ENCODE data around the gene INPP5A. TPM values are rescaled to one million over a fixed set of nuclear protein-coding genes. Genes with fewer than 3 reads are reported as not detected.

INPP5A gene
- total and polyA plus RNA-seq, 10 of the 15 experiments (the other 5 are each of a cell fraction or from before 2014, with no cell fraction given) = 0.52 to 15.0 (median 6.3) TPM

- H3K9ac ChIP-seq (ENCODE audit: control insufficient read depth, insufficient read depth, low read length) = no peak overlapping the region
- no peaks in the 10 kb centered on the region for H3K4me1 ChIP-seq (ENCODE audit: control insufficient read depth, insufficient read depth, low read length)
- DNase-seq (ENCODE audit: low read depth, low spot score) (no peak), ATAC-seq (no peak), FAIRE-seq (no peak)
- ChIA-PET SMC1A (ENCODE audit: uncharacterized antibody, unreplicated experiment) (no interaction called here), CTCF (no interaction called here), RAD21 (ENCODE audit: unreplicated experiment) (no interaction called here), POLR2A (no interaction called here)
- in situ Hi-C loops (cut with MboI) (no loop called here), intact Hi-C loops (cut with micrococcal nuclease; ENCODE audit: unreplicated experiment) (no loop called here)
- no peak overlapping the region for H3K4me2 ChIP-seq (ENCODE audit: control insufficient read depth, insufficient read depth)
- H4K20me1 ChIP-seq (ENCODE audit: control insufficient read depth, insufficient read depth) = no peaks in the 10 kb centered on the region
- TF ChIP-seq MTA2 (IDR thresholded peaks at IDR 0.05; ENCODE audit: low read depth) (no peak), NRF1 (conservative IDR thresholded peaks at IDR 0.05; ENCODE audit: low read depth, low read length) (no peak), CHD2 (IDR thresholded peaks at IDR 0.05; ENCODE audit: borderline replicate concordance, low read depth, low read length) (no peak), ZBTB33 (IDR thresholded peaks at IDR 0.05) (no peak), ZBTB4 (CRISPR knock-in tag; IDR thresholded peaks at IDR 0.05) (no peak), YBX1 (IDR thresholded peaks at IDR 0.05) (no peak), CHD4 (IDR thresholded peaks at IDR 0.05) (no peak), E2F8 (IDR thresholded peaks at IDR 0.05; ENCODE audit: low read depth, partially characterized antibody) (no peak), SREBF1 (IDR thresholded peaks at IDR 0.05; ENCODE audit: low read length) (no peak), CBX3 (IDR thresholded peaks at IDR 0.05; ENCODE audit: borderline replicate concordance, low read depth) (no peak), ZBED1 (IDR thresholded peaks at IDR 0.05; ENCODE audit: borderline replicate concordance) (no peak), E2F4 (IDR thresholded peaks at IDR 0.05; ENCODE audit: low read depth, low read length) (no peak), HDAC2 (IDR thresholded peaks at IDR 0.05) (no peak), RAD21 (IDR thresholded peaks at IDR 0.05; ENCODE audit: insufficient read depth, low read depth, low read length) (no peak), EP300 (IDR thresholded peaks at IDR 0.05; ENCODE audit: borderline replicate concordance in 1 of 2, control insufficient read depth in 1 of 2, low read depth in 2 of 2, low read length in 2 of 2) (no peak)
- H3K27me3 ChIP-seq (replicated peaks in 1 of 2; ENCODE audit: control insufficient read depth in 2 of 2, insufficient read depth in 2 of 2, low read length in 1 of 2) = peaks cover 0 to 2% of the 10 kb centered on the region in 2 experiments; a peak in 1 of 4 replicates
- no TSS peak for BruUV-seq (replicated peaks)
- no peaks in the 10 kb centered on the region for H3K79me2 ChIP-seq (ENCODE audit: control insufficient read depth, insufficient read depth, low read length)
- H3K4me3 ChIP-seq = no peak overlapping the region
- no peak overlapping the region for H3K27ac ChIP-seq (ENCODE audit: control insufficient read depth, insufficient read depth)
- H3K9me3 ChIP-seq (replicated peaks; ENCODE audit: control insufficient read depth, insufficient read depth, low read length) = no peaks in the 10 kb centered on the region; the same call in 2 of the 3 replicates
- H3K36me3 ChIP-seq (ENCODE audit: control insufficient read depth in 2 of 2, insufficient read depth in 2 of 2, low read length in 1 of 2) = no peaks in the 10 kb centered on the region
- H2AFZ ChIP-seq (ENCODE audit: control insufficient read depth, low read depth, low read length) = no peak overlapping the region
- WGBS (ENCODE audit: insufficient coverage, insufficient replicate concordance, low lambda C conversion rate, missing lambda C conversion rate) = 18% methylated on average over 11 of the region's 11 CpGs
Observed at GRCh38 chr10:132494866-132495630, 42.5 kb upstream of the INPP5A start.

Data from GM12878 (cell line).